Mesendoderm (in vitro differentiated cells): ENCODE data around the gene ZNF236.

Experiments
- DNase-seq: peaks from one replicate; pipeline ENCODE4 v3.0.0; 2013
- H2AK5ac ChIP-seq: 2 replicates; pipeline ENCODE4 v1.6.1; 2013; ENCODE audit warnings: low read length, inconsistent platforms
- H2BK120ac ChIP-seq: 2 replicates; pipeline ENCODE4 v1.6.1; 2013; ENCODE audit warnings: low read depth, mild to moderate bottlenecking, low read length, moderate library complexity, mixed read lengths
- H2BK15ac ChIP-seq: replicated peaks from 2 replicates; pipeline ENCODE4 v1.6.1; 2013; ENCODE audit warnings: low read depth, mild to moderate bottlenecking, moderate library complexity
- H2BK5ac ChIP-seq: 2 replicates; pipeline ENCODE4 v1.6.1; 2013; ENCODE audit warnings: low read length, inconsistent platforms
- H3K18ac ChIP-seq: 2 replicates; pipeline ENCODE4 v1.6.1; 2013; ENCODE audit warnings: mild to moderate bottlenecking, low read length, mixed read lengths
- H3K23ac ChIP-seq: one replicate; pipeline ENCODE4 v1.6.1; 2013; ENCODE audit warnings: low read length
- H3K27ac ChIP-seq: 2 replicates; pipeline ENCODE4 v1.5.1; 2013; ENCODE audit warnings: low read depth, mild to moderate bottlenecking, inconsistent platforms, low read length, moderate library complexity
- H3K27me3 ChIP-seq: 2 replicates; pipeline ENCODE4 v1.6.1; 2013; ENCODE audit warnings: low read length, control low read depth, mild to moderate bottlenecking, inconsistent platforms; ENCODE audit not compliant: insufficient read depth, poor library complexity
- H3K36me3 ChIP-seq: 2 replicates; pipeline ENCODE4 v1.6.1; 2013; ENCODE audit warnings: low read length, inconsistent platforms; ENCODE audit not compliant: control insufficient read depth, insufficient read depth
- H3K4ac ChIP-seq: one replicate; pipeline ENCODE4 v1.6.1; 2013; ENCODE audit warnings: low read depth, mild to moderate bottlenecking, low read length, moderate library complexity
- H3K4me1 ChIP-seq: 2 replicates; pipeline ENCODE4 v1.6.1; 2013; ENCODE audit warnings: low read depth, low read length, inconsistent platforms; ENCODE audit not compliant: control insufficient read depth
- H3K4me2 ChIP-seq: 2 replicates; pipeline ENCODE4 v1.6.1; 2013; ENCODE audit warnings: low read length
- H3K4me3 ChIP-seq: 2 replicates; pipeline ENCODE4 v1.5.1; 2013; ENCODE audit warnings: mild to moderate bottlenecking, low read length
- H3K56ac ChIP-seq: one replicate; pipeline ENCODE4 v1.6.1; 2013; ENCODE audit warnings: low read length
- H3K79me1 ChIP-seq: 2 replicates; pipeline ENCODE4 v1.6.1; 2013; ENCODE audit warnings: low read length, inconsistent platforms
- H3K79me2 ChIP-seq: 2 replicates; pipeline ENCODE4 v1.6.1; 2013; ENCODE audit warnings: mild to moderate bottlenecking, low read length; ENCODE audit not compliant: control insufficient read depth, insufficient read depth
- H3K9ac ChIP-seq: 2 replicates; pipeline ENCODE4 v1.6.1; 2013; ENCODE audit warnings: low read length, inconsistent platforms
- H4K5ac ChIP-seq: one replicate; pipeline ENCODE4 v1.6.1; 2013; ENCODE audit warnings: low read length
- H4K8ac ChIP-seq: one replicate; pipeline ENCODE4 v1.6.1; 2013; ENCODE audit warnings: low read depth, mild to moderate bottlenecking, control low read depth, low read length, moderate library complexity
- WGBS: extraction: QIAGEN DNeasy Blood & Tissue Kit; methylation state at CpG from one replicate; pipeline ENCODE4 v1.1.7; 2013; ENCODE audit warnings: low lambda C conversion rate, missing lambda C conversion rate; ENCODE audit not compliant: insufficient coverage; ENCODE audit errors: extremely low coverage; 5-methylcytosine and 5-hydroxymethylcytosine counted together

Gene ZNF236

DNA sequence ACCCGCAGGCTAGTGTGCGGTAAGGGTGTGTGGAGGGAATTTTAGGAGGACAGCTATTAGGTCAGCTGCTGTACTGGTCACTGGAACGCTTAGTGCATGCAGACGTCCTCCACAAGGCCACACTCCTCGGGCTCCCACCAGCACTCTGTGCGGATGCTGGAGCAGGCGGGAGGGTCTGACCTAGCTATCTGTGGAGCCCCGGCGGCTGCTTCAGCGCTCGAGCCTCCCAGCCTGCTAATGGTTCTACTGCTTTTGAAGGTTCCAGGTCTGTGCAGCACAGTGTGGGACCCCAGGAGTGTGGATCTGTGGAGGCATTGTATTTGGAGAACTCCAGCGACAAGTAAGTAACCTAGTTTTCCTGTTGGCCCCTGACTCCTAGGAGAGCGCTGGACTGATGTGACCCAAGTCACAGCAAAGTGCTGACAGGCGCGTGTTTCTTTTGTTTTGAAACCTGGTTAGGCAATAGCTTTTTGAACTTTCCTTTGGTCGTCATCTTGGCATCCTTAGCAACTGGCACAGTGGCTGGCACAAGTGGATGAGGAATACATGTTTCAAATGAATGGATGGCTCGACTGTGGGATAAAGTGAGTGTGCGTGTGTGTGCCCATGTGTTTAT, 113.5 kb downstream of the ZNF236 start:
- Histone ChIP-seq H3K9ac (no peak overlapping the region), H3K36me3 (peaks cover 3% of the 10 kb centered on the region)

DNA sequence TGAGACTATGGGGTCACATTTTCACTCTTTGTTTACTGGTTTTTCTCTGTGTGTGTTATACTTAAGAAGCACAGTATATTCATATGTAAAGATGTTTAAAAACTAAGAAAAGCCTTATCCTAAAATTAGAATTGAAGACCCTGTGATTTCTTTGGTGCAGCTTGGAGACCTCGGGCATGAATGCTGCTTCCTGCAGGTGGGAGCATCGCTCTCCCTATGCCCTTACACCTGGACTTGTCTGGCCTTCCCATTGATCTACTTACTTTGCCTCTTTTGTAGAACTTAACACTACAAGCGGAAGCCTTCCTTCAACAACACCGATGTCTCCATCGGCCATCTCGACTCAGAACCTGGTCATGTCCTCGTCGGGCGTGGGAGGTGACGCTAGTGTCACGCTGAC, 114.5 kb downstream of the ZNF236 start:
- Histone ChIP-seq H4K5ac (no peak overlapping the region), H4K8ac (no peak overlapping the region), H2BK5ac (no peak overlapping the region), H3K4me1 (no peaks in the 10 kb centered on the region), H3K36me3 (peaks cover 3% of the 10 kb centered on the region), H3K9ac (no peak overlapping the region), H3K56ac (no peak overlapping the region), H3K4me3 (no peak overlapping the region), H3K79me1 (no peaks in the 10 kb centered on the region), H3K4ac (no peak overlapping the region), H2AK5ac (no peak overlapping the region), H3K18ac (no peak overlapping the region), H3K4me2 (no peak overlapping the region), H3K23ac (no peak overlapping the region), H2BK15ac (no peak overlapping the region), H3K27me3 (no peaks in the 10 kb centered on the region), H2BK120ac (no peak overlapping the region), H3K27ac (no peak overlapping the region), H3K79me2 (no peaks in the 10 kb centered on the region)
- DNase-seq, result no peak
- WGBS, result no CpG with 5 or more reads among the region's 11 CpGs

More for the DNA sequence above, 113.5 kb downstream of the ZNF236 start:
- H3K4me3 ChIP-seq, result no peak overlapping the region
- no peak for DNase-seq
- H3K56ac ChIP-seq, result no peak overlapping the region
- H3K4ac ChIP-seq, result no peak overlapping the region
- no peak overlapping the region for H2BK5ac ChIP-seq
- no peak overlapping the region for H2AK5ac ChIP-seq
- H3K4me1 ChIP-seq, result no peaks in the 10 kb centered on the region
- H2BK15ac ChIP-seq, result no peak overlapping the region
- no peaks in the 10 kb centered on the region for H3K79me2 ChIP-seq
- H4K8ac ChIP-seq, result no peak overlapping the region
- no peaks in the 10 kb centered on the region for H3K79me1 ChIP-seq
- H2BK120ac ChIP-seq, result no peak overlapping the region
- no peak overlapping the region for H3K18ac ChIP-seq
- H3K23ac ChIP-seq, result no peak overlapping the region
- H4K5ac ChIP-seq, result no peak overlapping the region
- no CpG with 5 or more reads among the region's 18 CpGs for WGBS
- H3K27me3 ChIP-seq, result no peaks in the 10 kb centered on the region
- no peak overlapping the region for H3K4me2 ChIP-seq
- no peak overlapping the region for H3K27ac ChIP-seq

DNA sequence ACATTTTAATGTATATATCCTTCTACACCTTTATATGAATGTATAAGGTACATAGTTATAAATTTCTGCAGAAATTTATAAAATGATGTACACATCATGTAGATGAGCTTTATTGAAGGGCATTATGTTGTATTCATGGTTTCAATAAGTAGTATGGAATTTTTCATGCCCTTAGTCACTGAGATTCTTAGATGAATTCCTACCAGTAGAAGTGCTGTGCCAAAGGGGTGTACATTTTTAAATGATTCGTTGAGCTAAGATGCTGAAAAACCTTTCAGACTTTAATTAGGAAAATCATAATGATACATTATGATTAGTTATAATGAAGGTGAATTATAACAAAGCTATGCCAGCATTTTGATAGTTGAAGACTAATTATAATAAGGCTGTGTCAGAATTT, 115.2 kb downstream of the ZNF236 start:
- Histone ChIP-seq H4K8ac (no peak overlapping the region), H2BK5ac (no peak overlapping the region), H2BK120ac (no peak overlapping the region), H3K79me1 (no peaks in the 10 kb centered on the region), H3K4me1 (no peaks in the 10 kb centered on the region), H2BK15ac (no peak overlapping the region), H3K4me3 (no peak overlapping the region), H2AK5ac (no peak overlapping the region), H3K4me2 (no peak overlapping the region), H3K27me3 (no peaks in the 10 kb centered on the region), H3K36me3 (peaks cover 3% of the 10 kb centered on the region), H4K5ac (no peak overlapping the region), H3K23ac (no peak overlapping the region), H3K56ac (no peak overlapping the region), H3K79me2 (no peaks in the 10 kb centered on the region), H3K27ac (no peak overlapping the region), H3K4ac (no peak overlapping the region), H3K18ac (no peak overlapping the region), H3K9ac (no peak overlapping the region)
- WGBS, result no CpG with 5 or more reads among the region's 1 CpG
- no peak for DNase-seq

DNA sequence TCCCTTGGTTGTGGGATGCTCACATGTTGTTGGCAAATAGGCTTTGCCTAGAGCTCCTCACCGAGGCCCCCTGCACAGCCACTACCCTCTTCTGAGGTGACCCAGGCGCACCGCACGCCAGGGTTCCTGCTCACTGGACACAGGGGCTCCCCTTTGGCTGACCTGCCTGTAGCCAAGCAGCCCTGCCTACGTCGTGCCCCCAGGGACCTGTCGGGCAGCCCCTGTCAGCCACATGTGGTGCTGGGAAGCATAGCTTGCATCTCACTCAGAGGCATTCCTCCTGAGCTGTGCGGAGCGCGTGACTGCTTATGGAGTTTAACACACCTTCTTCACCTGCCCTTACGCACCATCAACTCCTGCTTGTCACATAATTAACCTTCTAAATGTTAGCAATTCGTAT, 116.3 kb downstream of the ZNF236 start:
- Histone ChIP-seq H2BK120ac (no peak overlapping the region), H3K23ac (no peak overlapping the region), H3K79me2 (no peaks in the 10 kb centered on the region), H3K27me3 (no peaks in the 10 kb centered on the region), H2BK5ac (no peak overlapping the region), H2BK15ac (no peak overlapping the region), H4K5ac (no peak overlapping the region), H3K9ac (no peak overlapping the region), H3K4me3 (no peak overlapping the region), H3K79me1 (no peaks in the 10 kb centered on the region), H3K18ac (no peak overlapping the region), H3K56ac (no peak overlapping the region), H3K4me1 (no peaks in the 10 kb centered on the region), H3K27ac (no peak overlapping the region), H4K8ac (no peak overlapping the region), H3K36me3 (peaks cover 3% of the 10 kb centered on the region), H2AK5ac (no peak overlapping the region), H3K4me2 (no peak overlapping the region), H3K4ac (no peak overlapping the region)
- no peak for DNase-seq
- WGBS, result no CpG with 5 or more reads among the region's 12 CpGs

DNA sequence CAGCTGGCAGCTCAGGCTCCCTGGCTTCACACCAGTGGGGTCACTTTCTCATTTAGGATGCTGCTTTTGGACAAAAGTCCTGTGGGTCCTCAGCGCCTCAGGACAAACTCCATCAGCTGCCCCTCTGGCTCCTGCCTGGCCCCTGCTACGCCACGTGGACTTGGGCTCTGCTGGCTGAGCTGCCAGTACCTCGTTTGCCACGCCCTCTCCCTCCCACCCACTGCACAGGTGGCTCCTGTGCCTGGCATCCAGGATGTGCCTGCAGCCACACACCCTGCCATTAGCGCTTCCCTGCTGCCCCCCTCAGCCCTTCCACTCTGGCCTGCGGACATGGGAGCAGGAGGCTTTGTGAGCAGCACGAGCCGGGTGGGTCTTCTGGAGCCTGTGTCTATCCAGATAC, 118.9 kb downstream of the ZNF236 start:
- no peak overlapping the region for H3K23ac ChIP-seq
- H3K9ac ChIP-seq, result no peak overlapping the region
- H3K36me3 ChIP-seq, result peaks cover 3% of the 10 kb centered on the region
- no peak overlapping the region for H3K4me3 ChIP-seq
- no peak overlapping the region for H2AK5ac ChIP-seq
- H2BK5ac ChIP-seq, result no peak overlapping the region
- H3K4me2 ChIP-seq, result no peak overlapping the region
- no peak overlapping the region for H3K27ac ChIP-seq
- no CpG with 5 or more reads among the region's 9 CpGs for WGBS
- H4K5ac ChIP-seq, result no peak overlapping the region
- H3K56ac ChIP-seq, result no peak overlapping the region
- no peak overlapping the region for H2BK120ac ChIP-seq
- DNase-seq, result no peak
- no peaks in the 10 kb centered on the region for H3K79me1 ChIP-seq
- no peaks in the 10 kb centered on the region for H3K79me2 ChIP-seq
- H3K4me1 ChIP-seq, result no peaks in the 10 kb centered on the region
- no peaks in the 10 kb centered on the region for H3K27me3 ChIP-seq
- no peak overlapping the region for H2BK15ac ChIP-seq
- no peak overlapping the region for H3K18ac ChIP-seq
- H3K4ac ChIP-seq, result no peak overlapping the region
- no peak overlapping the region for H4K8ac ChIP-seq
